Right renal cortex interstitium (tissue), 3 donors: ENCODE data around the gene BNIP5. TPM values are rescaled to one million over a fixed set of nuclear protein-coding genes. Genes with fewer than 3 reads are reported as not detected.

ENCODE experiments used
- DNase-seq, 3 donors: peaks; one replicate each; pipeline ENCODE4 v3.0.0-alpha.2; 2013; ENCODE audit warnings: low read depth in 3 of 3, low spot score in 2 of 3
- polyA plus RNA-seq, 3 donors: library from polyadenylated mRNA; unstranded; fragments of 120-200 nt; gene quantifications; one replicate each; pipeline ENCODE4 v1.2.1, GENCODE V29; 2013; ENCODE audit not compliant: insufficient read length in 3 of 3

The BNIP5 gene
- polyA plus RNA-seq, 3 donors = 0.19 to 0.35 (median 0.20) TPM

GRCh38 chr6:36326356-36326995 is 10.2 kb downstream of the BNIP5 start:
- DNase-seq = no peak

GRCh38 chr6:36324715-36325114 is 12.0 kb downstream of the BNIP5 start:
- no peak for DNase-seq

GRCh38 chr6:36324191-36324590 is 12.5 kb downstream of the BNIP5 start:
- DNase-seq = no peak

GRCh38 chr6:36323062-36323461 is 13.6 kb downstream of the BNIP5 start:
- no peak for DNase-seq

- DNase-seq = no peak
Measured at GRCh38 chr6:36322591-36322990, 14.1 kb downstream of the BNIP5 start.

- DNase-seq = no peak
Measured at GRCh38 chr6:36320475-36320874, 16.2 kb downstream of the BNIP5 start.

- DNase-seq = no peak
Measured at GRCh38 chr6:36319821-36320220, 16.9 kb downstream of the BNIP5 start.

GRCh38 chr6:36319436-36319762 is 17.3 kb downstream of the BNIP5 start:
- no peak for DNase-seq

- DNase-seq = no peak
Measured at GRCh38 chr6:36318690-36319435, 17.8 kb downstream of the BNIP5 start.

- DNase-seq = no peak
Measured at GRCh38 chr6:36317623-36318022, 19.1 kb downstream of the BNIP5 start.

- no peak for DNase-seq
Measured at GRCh38 chr6:36315921-36316320, 20.8 kb downstream of the BNIP5 start.

GRCh38 chr6:36314221-36315014 is 22.3 kb downstream of the BNIP5 start:
- no peak for DNase-seq

GRCh38 chr6:36313649-36313936 is 23.1 kb downstream of the BNIP5 start:
- DNase-seq = no peak

GRCh38 chr6:36312854-36313648 is 23.6 kb downstream of the BNIP5 start:
- no peak for DNase-seq

- DNase-seq = no peak
Measured at GRCh38 chr6:36309900-36310299, 26.8 kb downstream of the BNIP5 start.

GRCh38 chr6:36309203-36309602 is 27.5 kb downstream of the BNIP5 start:
- no peak for DNase-seq

- no peak for DNase-seq
Measured at GRCh38 chr6:36308514-36308913, 28.2 kb downstream of the BNIP5 start.

GRCh38 chr6:36306375-36306774 is 30.3 kb downstream of the BNIP5 start:
- no peak for DNase-seq

- DNase-seq = no peak
Measured at GRCh38 chr6:36305885-36306284, 30.8 kb downstream of the BNIP5 start.

- peak; percentile 72 to 78 (median 74) for DNase-seq
Measured at GRCh38 chr6:36302227-36302976, 34.3 kb downstream of the BNIP5 start.
